ENCODE results near the gene LTBP1.
A peak's percentile ranks its signal among the peaks of the same experiment; 100 is the strongest.
"Not testable (repeated sequence)": the region's sequence is repeated elsewhere in the genome, so short reads cannot be mapped to it uniquely, and the experiment has no call there.

LTBP1 gene

GRCh38 chr2:33388996-33389395 is 442.2 kb downstream of the LTBP1 start:
- no peak for DNase-seq (ENCODE audit: low spot score)

- DNase-seq (ENCODE audit: low spot score), result not testable (repeated sequence)
Observed at GRCh38 chr2:33389695-33390094, 442.9 kb downstream of the LTBP1 start.

- no peak for DNase-seq (ENCODE audit: low spot score)
Observed at GRCh38 chr2:33391529-33392255, 444.9 kb downstream of the LTBP1 start.

- no peak for DNase-seq (ENCODE audit: low spot score)
Observed at GRCh38 chr2:33392366-33392765, 445.6 kb downstream of the LTBP1 start.

GRCh38 chr2:33395034-33395433 is 448.3 kb downstream of the LTBP1 start:
- DNase-seq (ENCODE audit: low spot score), result no peak

- peak; percentile 40 for DNase-seq (ENCODE audit: low spot score)
Observed at GRCh38 chr2:33395655-33396249, 449.0 kb downstream of the LTBP1 start.

GRCh38 chr2:33404321-33404720 is 457.6 kb downstream of the LTBP1 start:
- no peak for DNase-seq (ENCODE audit: low spot score)

- no peak for DNase-seq (ENCODE audit: low spot score)
Observed at GRCh38 chr2:33406622-33407021, 459.9 kb downstream of the LTBP1 start.

GRCh38 chr2:33408109-33408508 is 461.4 kb downstream of the LTBP1 start:
- no peak for DNase-seq (ENCODE audit: low spot score)

- no peak for DNase-seq (ENCODE audit: low spot score)
Observed at GRCh38 chr2:33409417-33409955, 462.7 kb downstream of the LTBP1 start.

GRCh38 chr2:33411765-33412164 is 465.0 kb downstream of the LTBP1 start:
- no peak for DNase-seq (ENCODE audit: low spot score)

GRCh38 chr2:33412920-33413319 is 466.2 kb downstream of the LTBP1 start:
- DNase-seq (ENCODE audit: low spot score), result no peak

GRCh38 chr2:33419581-33420200 is 472.9 kb downstream of the LTBP1 start:
- no peak for DNase-seq (ENCODE audit: low spot score)

GRCh38 chr2:33420726-33421125 is 474.0 kb downstream of the LTBP1 start:
- DNase-seq (ENCODE audit: low spot score), result no peak

- DNase-seq (ENCODE audit: low spot score), result no peak
Observed at GRCh38 chr2:33421820-33422219, 475.1 kb downstream of the LTBP1 start.

- DNase-seq (ENCODE audit: low spot score), result no peak
Observed at GRCh38 chr2:33425161-33425560, 478.4 kb downstream of the LTBP1 start.

- DNase-seq (ENCODE audit: low spot score), result no peak
Observed at GRCh38 chr2:33425586-33426031, 478.9 kb downstream of the LTBP1 start.

GRCh38 chr2:33426666-33427231 is 480.0 kb downstream of the LTBP1 start:
- no peak for DNase-seq (ENCODE audit: low spot score)

GRCh38 chr2:33430077-33430476 is 483.3 kb downstream of the LTBP1 start:
- DNase-seq (ENCODE audit: low spot score), result no peak

GRCh38 chr2:33430856-33431255 is 484.1 kb downstream of the LTBP1 start:
- DNase-seq (ENCODE audit: low spot score), result no peak

GRCh38 chr2:33432871-33433270 is 486.1 kb downstream of the LTBP1 start:
- DNase-seq (ENCODE audit: low spot score), result no peak
